SHP77 (cell line): ENCODE results near the gene MINK1.
A peak's percentile ranks its signal among the peaks of the same experiment; 100 is the strongest.

Experiments
- DNase-seq, 2 experiments: peaks; one replicate each; lab custom pipeline; 2025; lab: John Stamatoyannopoulos, UW

MINK1 gene

DNA sequence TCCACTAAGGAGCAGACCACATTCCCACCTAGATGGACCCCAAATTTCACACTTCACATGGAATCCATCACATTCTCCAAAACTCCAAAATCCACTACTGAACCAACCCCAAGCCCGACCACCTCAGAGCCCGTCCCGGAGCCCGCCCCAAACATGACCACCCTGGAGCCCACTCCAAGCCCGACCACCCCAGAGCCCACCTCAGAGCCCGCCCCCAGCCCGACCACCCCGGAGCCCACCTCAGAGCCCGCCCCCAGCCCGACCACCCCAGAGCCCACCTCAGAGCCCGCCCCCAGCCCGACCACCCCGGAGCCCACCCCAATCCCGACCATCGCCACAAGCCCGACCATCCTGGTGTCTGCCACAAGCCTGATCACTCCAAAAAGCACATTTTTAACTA, 100.5 kb downstream of the MINK1 start:
- DNase-seq: no peak

DNA sequence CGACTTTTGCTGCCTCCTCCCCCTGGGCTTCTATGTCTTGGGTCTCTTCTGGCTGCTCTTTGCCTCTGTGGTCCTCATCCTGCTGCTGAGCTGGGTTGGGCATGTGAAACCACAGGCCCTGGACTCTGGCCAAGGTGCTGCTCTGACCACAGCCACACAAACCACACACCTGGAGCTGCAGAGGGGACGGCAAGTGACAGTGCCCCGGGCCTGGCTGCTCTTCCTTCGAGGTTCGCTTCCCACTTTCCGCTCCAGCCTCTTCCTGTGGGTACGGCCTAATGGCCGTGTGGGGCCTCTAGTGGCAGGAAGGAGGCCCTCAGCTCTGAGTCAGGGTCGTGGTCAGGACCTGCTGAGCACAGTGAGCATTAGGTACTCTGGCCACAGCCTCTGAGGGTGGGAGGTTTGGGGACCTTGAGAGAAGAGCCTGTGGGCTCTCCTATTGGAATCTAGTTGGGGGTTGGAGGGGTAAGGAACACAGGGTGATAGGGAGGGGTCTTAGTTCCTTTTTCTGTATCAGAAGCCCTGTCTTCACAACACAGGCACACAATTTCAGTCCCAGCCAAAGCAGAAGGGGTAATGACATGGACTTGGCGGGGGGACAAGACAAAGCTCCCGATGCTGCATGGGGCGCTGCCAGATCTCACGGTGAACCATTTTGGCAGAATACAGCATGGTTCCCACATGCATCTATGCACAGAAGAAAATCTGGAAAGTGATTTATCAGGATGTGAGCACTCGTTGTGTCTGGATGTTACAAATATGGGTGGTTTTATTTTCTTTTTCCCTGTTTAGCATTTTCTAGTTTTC, 101.2 kb downstream of the MINK1 start:
- DNase-seq: peak; percentile 62 to 75

DNA sequence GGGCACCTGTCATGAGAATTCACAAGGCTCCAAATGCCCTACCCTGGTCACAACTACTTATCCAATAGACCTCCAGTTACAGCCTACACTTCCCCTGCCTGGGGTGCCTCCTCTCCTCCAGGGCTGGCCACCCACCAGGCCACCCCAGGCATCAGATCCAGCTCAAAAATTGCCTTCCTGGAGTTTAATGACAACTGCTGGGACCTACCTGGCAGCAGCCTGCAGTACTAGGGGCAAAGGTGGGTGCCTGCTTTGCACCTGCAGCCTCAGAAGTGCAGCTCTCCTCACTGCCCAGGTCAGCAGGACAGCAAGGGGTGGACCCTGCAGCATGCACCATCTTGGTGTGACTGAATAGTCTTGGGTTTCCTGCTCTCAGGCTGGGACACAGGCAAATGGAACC, 102.5 kb downstream of the MINK1 start:
- DNase-seq: no peak

DNA sequence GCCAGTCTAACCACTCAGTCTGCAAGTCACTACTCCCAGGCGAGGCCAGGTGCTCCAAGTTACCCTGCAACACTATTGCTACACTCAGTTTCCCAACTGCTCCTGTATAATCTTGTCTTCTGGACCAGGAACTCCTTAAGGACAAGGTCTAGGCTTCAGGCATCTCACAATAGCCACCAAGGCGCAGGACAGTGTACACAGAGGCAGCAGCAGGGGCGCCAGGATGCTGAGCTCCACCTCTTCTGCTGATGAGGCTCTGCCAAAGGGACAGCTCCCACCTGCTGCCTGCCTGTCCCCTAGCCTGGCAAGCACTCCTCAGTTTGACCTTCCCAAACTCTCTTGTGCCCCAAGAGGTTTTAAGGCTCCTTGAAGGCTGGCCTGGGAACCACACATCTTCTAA, 103.3 kb downstream of the MINK1 start:
- DNase-seq: no peak

DNA sequence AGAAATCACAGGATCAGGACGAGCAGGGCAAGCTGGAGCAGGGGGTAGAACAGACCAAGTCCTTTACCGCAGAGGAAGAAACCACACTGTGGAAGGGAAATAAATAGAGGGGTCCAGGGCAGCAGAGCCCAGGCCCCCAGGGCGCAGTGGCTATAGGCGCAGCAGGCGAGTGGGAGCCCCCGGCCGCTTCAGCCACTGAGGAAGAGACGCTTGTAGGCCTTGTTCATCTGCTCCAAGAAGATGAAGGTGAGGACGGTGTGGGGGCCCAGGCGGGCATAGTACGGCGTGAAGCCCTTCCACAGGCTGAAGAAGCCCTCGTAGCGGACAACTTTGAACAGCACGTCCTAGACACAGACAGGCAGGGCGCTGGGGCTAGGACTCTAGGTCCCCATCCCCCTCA, 104.4 kb downstream of the MINK1 start:
- DNase-seq: no peak

DNA sequence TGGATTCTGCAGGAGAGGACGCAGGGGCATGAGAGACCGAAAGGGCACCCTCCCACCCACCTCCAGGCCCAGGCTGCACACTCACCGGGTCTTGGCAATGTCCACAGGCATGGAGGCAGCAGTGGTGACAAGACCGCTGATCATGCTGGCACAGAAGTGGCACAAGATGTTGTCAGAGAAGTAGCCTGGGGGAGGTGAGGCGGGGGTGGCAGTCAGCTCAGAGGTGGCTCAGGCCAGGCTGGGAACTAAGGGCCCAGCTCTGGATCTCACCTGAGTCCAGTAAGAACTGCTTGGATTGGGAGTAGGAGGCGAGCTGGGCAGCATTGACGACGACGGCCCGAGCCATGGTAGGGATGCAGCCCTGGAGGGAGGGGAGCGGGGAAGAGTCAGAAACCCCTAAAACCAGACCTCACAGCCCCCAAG, 104.9 kb downstream of the MINK1 start:
- DNase-seq: no peak

DNA sequence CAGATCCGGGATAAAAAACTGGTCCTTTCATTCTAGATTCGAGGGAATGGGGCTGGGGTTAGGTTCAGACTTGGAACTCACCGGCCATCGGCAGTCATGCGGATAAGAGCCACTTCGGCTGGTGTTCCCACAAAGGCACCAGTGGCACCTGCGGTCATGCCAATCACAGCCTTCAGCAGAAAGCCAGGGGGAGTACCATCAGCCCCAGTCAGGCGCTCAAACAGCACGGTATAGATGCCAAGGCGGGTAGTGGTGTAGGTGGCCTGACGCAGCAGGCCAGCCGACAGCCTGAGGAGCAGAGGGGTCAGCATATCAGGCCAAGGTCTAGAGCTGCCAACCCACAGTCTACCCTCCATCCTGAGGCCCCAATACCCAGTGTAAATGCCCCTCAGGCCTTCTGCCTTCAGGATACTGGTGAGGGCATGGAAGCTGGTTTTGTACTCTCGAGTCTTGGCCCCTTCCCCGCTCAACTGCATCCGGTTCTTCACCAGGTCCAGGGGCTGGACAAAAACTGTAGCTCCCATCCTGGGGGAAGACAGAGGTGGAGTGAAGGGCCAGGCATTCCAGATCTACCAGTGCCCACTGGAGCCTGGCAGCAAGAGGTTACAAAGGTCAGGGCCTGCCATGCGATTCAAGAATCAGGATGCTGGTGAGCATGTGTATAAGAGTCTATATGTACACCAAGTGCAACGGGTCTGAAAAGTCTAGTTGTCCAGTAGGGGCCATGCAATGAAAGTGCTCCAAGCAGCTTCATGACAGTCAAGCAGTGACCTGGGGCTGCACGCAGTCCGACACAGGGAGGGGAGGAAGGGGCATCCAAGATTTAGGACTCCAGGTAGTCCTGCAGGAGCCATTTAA, 105.8 kb downstream of the MINK1 start:
- no peak for DNase-seq

DNA sequence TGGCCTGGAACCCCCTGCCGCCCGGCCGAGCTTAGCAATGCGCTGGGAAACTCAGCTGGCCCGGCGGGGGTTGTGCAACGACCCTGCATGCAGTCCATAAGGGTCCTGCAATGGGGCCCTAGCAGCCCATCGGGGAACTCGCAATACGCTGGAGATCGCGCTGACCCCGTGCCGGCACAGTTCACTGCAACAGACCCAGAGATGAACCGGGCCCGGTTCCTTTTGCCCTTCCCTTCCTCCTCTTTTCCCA, 106.3 kb downstream of the MINK1 start:
- DNase-seq: no peak

DNA sequence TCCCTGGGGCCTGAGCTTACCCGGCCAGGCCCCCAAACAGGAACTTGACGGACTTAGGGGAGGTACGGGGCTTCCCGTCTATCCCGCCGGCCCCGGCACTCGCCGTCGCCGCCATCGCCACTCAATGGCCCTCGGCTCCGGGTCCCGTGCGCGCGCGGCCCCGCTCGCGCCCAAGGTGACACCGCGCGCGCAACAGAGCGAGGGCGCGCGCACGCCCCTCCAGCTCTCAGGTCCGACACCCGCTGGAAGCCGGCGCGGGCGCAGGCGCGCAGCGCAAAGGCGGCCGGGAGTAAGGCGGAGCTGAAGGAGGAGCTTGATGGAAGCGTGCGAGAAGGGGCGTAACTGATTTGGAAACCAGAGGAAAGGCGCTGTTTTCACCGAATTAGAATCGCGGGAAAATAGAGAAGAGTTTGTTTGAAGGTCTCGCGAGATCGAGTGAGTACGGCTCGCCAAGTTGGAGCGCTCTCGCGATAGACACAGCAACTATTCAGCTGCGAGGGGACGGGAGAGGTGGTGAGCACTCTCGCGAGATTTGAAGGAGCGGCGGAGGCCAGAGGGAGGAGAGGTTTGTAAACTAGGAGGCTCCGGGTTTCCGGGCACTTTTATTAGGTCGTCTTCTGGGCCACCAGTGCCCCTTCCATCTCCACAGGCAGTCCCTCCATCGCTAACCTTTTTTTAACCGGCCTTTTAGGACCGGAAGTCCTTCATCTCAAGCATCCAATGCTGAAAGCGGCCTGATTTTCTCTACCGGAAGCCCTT, 106.8 kb downstream of the MINK1 start, which contains the start of the genes RNF167 and SLC25A11:
RNF167 (plus strand) TSS at position 473 of the 759 bp plus-strand sequence. CDS start 642 bp downstream, outside the sequence.
SLC25A11 (minus strand) TSS at position 251 of the 759 bp plus-strand sequence; CDS start at position 115, 136 bp downstream.
- peak; percentile 100 for DNase-seq

DNA sequence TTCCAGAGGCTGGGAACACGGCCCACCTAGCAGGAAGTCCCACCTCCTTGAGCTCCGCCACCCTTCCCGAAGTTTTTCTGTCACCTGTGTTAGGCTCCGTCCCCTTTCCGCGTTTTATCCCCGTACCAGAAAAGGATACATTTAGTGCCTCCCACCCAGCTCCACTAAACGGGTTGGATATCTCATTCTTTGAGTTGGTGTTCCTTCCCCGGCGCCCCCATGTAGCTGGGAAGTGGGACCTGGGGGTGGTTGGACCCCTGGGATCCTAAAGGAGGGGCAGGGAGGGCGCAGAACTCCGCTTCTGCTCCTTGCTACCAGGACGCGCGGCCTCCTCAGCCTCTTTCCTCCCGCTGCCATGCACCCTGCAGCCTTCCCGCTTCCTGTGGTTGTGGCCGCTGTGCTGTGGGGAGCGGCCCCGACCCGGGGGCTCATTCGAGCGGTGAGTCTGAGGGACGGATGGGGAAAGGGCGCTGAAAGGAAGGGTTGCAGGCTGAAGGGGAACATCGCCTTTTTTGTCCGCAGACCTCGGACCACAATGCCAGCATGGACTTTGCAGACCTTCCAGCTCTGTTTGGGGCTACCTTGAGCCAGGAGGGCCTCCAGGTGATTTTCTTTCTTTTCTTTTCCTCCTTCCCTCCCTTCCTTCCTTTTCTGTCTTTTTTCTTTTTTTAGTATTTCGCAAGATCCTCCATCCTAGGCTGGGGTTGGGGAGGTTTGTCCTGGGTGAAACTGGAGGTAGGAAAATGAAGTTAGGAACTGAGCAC, 107.6 kb downstream of the MINK1 start:
- peak; percentile 90 to 95 for DNase-seq

DNA sequence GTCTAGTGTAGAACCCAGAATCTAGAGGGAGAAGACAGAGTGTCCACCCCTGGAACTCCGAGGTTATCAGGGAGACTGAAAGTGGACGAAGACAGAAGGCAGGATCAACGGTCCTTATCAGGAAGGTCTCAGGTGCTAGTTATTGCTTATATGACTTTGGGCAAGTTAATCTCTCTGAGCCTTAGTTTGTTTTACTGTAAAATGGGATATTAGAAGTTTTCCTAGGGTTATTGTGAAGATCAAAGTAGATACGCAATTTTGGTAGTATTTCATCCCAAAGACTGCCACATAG, 108.1 kb downstream of the MINK1 start:
- no peak for DNase-seq

DNA sequence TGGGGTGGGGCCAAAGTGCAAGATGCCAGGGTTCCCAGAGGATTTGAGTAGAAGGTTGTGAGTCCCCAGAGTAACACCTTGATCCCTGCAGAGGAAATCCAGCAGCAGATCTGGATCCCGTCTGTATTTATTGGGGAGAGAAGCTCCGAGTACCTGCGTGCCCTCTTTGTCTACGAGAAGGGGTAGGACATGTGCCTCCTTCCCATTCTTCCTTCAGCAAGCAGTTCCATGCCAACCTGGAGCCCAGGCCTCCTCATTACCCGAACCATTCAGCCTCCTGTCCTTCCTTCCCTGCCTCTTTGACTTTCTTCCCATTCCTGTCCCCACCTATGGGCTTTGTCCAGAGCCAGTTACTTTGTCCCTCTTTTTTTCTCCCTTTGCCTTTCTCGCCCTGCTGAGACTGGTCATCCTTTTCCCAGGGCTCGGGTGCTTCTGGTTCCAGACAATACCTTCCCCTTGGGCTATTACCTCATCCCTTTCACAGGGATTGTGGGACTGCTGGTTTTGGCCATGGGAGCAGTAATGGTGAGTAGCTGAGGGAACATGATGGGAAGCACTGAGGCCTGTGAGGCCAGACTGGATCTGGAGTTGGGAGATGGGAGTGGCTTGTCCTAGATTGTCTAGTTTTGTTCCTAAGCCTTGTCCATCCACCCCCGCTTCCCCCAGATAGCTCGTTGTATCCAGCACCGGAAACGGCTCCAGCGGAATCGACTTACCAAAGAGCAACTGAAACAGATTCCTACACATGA, 109.8 kb downstream of the MINK1 start:
- DNase-seq: no peak

DNA sequence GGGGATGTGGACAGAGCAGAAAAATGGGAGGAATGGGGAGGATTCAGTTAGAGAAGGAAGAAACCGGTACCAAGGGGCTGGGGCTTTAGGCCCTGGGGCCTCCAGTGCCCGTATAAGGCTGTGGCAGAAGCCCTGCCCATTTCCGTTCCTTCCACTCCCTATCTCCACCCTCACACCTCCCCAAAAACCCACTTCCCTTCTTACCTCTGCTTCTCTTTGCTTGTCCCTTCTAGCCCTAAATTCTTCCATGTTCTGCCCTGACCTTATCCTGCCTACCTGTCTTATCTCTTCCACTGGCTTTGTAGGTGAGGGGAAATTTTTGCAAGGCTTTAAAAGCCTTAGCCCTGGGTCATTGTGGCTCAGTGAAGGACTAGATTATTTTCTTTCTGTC, 111.0 kb downstream of the MINK1 start:
- DNase-seq: no peak

DNA sequence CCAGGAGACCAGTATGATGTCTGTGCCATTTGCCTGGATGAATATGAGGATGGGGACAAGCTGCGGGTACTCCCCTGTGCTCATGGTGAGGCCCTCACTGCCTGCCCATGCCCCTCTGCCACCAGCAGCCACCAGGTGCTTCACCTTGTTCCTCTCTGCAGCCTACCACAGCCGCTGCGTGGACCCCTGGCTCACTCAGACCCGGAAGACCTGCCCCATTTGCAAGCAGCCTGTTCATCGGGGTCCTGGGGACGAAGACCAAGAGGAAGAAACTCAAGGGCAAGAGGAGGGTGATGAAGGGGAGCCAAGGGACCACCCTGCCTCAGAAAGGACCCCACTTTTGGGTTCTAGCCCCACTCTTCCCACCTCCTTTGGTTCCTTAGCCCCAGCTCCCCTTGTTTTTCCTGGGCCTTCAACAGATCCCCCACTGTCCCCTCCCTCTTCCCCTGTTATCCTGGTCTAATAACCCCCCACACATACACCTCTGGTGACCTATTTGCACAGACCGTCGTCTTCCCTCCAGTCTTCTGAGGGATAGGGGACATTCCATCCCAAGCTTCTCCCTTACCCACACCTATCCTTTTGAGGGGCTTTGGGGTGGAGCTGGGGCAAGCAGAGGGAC, 111.5 kb downstream of the MINK1 start:
- no peak for DNase-seq

DNA sequence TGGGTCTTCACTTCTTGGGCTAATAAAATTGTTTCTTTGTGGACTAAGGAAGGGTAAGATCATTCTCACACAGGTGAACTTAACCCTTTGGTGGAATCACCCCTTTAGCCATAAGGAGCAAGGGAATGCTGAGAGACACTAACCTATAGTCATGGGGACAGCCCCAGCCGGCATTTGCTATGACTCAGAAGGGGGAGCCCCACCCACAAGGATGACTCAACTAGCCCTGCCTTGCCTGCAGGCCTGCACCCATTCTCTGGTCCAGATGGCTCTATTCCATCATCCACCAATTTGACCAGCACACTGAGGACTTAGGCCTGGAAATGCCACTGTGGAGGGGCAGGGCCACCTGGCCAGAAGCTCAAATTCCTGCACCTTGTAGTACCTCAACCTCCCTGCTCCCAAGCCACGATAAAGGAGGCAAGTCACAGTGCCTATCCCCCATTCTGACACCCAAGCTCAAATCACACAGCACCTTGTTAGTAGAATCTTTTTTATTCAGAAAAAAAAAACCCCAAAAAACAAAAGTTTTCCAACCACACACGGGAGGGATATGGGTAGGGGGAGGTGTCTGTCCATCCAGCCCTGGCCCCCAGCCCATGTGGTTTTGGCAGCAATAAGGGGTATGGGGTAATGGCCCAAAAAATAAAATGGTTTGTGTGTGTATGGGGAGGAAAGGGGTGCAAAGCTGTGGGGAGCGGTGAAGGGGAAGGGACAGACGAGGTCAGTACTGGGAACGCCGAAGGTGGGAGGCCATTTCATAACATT, 112.2 kb downstream of the MINK1 start:
- peak in 1 of 2 experiments; percentile 38 for DNase-seq

DNA sequence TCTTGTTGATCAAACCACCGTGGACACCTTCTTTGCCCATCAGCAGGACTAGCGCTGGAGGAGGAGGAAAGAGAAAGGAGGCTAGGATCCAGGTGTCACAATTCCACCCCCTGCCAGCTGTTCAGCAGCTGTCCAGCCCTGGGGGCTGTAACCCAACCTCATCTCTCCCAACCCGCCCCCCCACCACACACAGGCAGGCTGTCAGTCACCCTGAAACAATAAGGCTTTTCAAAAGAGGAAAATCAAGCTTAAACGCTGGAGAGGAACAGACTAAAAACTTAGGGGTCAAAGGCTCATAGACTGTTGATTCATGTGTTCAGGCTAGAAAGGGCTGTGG, 112.8 kb downstream of the MINK1 start:
- no peak for DNase-seq

DNA sequence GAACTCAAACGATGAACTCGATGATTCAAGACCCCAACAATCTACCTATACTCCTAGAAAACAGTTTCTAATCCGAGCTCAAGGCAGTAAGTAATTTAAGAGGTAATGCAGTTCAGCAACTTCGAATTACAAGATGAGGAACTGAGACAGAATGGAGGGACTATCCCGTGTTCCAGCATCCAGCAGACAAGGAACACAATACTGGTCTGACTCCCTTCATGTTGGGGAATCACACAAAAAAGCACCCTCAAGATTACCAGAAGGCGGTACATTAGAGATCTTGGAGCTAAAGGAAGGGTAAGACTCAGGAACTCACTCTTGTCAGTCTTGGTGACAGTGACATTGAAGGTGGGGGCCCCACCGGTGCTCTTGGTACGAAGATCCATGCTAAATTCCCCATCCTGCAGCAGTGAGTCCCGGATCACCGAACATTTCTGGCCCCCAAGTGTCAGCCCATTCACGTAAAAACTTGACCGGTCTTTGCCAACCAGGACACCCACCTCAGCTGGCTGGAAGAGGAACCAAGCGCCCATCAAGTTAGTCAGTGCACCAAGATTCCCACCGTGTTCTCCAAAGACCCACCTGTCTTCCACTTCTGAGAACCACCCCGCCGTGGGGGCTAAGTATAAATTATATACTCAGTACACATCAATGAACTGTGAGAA, 113.3 kb downstream of the MINK1 start:
- no peak for DNase-seq

DNA sequence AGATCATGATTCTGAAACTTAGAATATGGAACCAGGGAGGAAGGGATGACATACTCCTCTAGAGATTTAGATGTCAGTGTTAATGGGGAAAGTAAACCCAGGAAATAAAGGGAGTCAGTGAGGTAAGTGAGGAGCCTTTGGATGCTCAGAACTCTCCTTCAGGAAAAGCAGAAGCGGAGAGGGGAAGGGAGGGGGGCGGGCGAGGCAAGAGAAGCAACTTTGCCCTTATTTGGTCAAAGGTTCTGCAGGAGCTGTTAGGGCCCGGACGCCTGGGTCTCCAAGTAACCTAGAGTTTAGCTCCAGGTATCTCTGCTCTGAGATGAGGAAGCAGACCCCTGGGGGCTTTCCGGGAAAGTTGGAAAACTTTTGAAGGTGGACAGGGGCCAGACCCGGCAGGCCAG, 113.9 kb downstream of the MINK1 start:
- DNase-seq: no peak
